GM12872 (cell line): ENCODE results near the gene SETBP1.

ENCODE experiments used
- TF ChIP-seq, protein P1 (sequence below): IDR thresholded peaks from 3 replicates; pipeline ENCODE4 v1.5.1; 2011; ENCODE audit warnings: low read depth, mild to moderate bottlenecking, low read length, moderate library complexity; ENCODE audit not compliant: insufficient read depth

SETBP1 gene

DNA sequence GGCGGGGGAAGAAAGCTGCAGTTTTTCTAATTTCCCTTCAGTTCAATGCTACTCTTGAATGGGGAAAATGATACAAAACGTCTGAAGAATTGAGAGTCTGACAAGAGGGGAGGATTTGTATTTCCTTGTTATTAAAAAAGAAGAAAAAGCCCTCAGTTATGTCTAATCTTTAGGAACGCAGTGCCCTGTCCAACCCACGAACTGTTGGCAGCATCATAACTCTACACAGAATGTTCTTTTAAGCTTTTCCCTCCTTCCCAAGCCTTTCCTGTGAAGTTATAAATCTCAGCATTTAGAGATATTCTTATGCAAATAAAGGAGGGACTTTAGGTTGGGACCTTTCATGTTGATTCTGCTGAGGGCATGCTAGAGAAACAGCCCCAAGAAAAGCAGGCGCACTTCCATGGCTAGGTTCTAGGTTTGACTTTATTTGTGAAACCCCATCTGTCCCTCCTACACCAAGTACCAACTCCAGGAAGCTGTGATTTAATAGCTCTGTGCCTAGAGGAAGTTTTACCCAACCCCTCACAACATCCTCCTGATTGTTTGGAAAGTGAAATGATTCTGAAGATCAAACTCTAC lies 288.6 kb downstream of the SETBP1 start:
- TF ChIP-seq, protein P1, sequence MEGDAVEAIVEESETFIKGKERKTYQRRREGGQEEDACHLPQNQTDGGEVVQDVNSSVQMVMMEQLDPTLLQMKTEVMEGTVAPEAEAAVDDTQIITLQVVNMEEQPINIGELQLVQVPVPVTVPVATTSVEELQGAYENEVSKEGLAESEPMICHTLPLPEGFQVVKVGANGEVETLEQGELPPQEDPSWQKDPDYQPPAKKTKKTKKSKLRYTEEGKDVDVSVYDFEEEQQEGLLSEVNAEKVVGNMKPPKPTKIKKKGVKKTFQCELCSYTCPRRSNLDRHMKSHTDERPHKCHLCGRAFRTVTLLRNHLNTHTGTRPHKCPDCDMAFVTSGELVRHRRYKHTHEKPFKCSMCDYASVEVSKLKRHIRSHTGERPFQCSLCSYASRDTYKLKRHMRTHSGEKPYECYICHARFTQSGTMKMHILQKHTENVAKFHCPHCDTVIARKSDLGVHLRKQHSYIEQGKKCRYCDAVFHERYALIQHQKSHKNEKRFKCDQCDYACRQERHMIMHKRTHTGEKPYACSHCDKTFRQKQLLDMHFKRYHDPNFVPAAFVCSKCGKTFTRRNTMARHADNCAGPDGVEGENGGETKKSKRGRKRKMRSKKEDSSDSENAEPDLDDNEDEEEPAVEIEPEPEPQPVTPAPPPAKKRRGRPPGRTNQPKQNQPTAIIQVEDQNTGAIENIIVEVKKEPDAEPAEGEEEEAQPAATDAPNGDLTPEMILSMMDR: no peak

DNA sequence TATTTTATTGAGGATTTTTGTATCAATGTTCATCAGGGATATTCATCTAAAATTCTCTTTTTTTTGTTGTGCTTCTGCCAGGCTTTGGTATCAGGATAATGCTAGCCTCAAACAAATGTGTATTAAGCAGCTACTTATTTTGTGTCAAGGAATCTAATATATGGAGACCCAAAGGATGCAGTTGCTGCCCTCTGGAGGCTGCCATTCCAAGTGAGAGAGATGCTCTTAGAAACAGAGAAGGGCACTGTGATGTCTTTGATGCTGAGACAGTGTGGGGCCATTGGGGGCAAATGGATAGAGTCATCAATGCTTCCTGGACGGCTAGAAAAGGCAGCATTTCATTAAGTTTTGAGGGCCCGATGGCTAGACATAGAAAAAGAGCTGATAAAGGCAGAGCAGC lies 292.6 kb downstream of the SETBP1 start:
- TF ChIP-seq, protein P1: peak; percentile 31; the same call in 1 of the 3 replicates

DNA sequence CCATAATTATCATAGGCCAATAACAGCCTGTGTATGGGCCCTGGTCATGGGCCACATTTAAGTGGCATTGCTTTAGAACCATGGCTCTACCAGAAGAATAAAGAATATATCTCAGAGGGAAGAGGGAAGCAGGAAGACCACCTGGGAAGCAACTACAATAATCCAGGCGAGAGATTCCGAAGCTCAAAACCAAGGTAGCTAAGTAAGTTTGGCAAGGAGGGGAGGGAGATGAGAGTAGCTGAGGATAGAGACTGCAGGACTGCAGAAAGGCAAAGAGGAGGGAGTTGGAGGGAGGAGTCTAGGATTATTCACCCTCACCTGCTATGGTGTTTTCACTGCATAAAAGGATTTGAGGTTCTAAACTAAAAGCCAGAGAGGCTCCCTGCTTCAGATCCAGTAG lies 293.5 kb downstream of the SETBP1 start:
- TF ChIP-seq, protein P1: no peak

DNA sequence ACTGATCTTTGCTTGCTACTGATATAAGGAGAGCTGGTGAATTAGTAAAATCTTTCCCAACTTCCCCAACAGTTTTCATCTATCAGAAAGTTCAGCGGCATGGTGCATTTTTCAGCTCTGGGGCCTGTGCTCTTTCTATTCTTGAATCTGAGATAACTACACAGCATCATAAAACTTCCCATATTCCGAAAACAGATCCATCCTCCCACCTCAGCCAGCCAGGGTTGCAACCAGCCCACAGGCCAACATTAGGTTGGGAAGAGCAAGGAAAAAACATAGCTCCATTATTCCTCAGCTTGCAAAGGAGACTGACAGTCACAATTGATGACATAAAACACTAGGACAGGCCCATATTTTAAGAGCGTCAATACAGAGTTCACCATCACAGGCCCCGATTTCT lies 297.2 kb downstream of the SETBP1 start:
- TF ChIP-seq, protein P1: no peak

DNA sequence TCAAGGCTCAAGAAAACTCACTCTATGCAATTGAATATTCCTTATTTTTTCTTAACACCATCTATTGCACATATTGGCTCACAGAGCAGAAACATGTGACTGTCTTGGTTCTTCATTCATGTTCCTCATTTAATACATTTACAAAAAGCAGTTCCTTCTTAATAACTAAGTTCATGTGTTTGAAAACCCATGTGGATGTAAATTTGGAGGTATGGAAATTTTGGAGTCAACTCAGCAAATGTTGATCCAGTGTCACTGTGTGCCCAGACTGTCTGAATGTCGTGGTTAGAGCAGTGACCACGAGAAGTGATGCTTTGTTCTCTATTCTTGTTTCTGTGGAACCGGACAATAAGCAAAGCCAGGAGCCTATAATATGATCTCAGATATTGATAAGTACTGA lies 299.1 kb downstream of the SETBP1 start:
- TF ChIP-seq, protein P1: no peak

DNA sequence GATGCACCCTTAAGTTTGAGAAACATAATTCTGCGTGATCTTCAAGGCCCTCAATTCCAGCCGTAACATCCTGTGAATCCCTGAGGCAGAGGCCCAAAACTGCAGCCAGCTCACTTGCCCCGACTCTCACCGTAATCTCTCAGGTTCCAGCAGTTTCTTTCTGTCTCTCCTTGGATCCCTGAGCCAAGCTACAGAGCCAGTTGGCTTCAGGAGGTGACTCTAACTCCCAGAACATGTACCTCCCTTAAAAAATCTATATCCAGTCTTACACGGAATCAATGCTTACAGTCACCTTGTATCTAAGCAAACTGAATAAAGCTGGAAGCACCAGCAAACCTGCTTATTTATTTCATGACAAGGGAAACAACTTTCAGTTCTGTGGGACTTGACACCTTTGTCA lies 300.4 kb downstream of the SETBP1 start:
- TF ChIP-seq, protein P1: no peak

DNA sequence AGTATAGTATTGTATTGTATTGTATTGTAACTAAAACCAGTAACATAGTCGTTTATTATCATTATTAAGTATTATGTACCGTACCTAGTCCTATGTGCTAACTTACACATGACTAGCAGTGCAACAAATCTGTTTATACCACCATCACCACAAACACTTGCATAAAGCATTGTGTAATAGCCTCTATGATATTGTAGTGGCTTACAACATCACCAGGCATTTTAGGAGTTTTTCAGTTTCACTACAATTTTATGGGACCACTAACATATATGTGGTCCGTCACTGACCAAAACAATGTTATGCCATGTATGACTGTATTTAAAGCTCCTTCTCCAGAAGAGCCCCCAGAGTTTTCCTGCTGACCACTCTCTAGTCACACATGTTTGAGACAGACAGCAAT lies 306.2 kb downstream of the SETBP1 start:
- TF ChIP-seq, protein P1: no peak
